GM23338 (cell line): ENCODE results near the gene COL25A1. TPM values are rescaled to one million over a fixed set of nuclear protein-coding genes. Genes with fewer than 3 reads are reported as not detected.

Experiments
- ATAC-seq: fragments of 200-7000 bp; cut with Tn5 transposase; 3 replicates; pipeline ENCODE4 v1.9.1; 2020
- DNase-seq: peaks from one replicate; pipeline ENCODE4 v3.0.0-alpha.2; 2015; ENCODE audit warnings: low spot score
- H2AFZ ChIP-seq: fragments of 200-600 bp; sonication (generic); 2 replicates; pipeline ENCODE4 v1.8.0; 2016; ENCODE audit warnings: antibody characterized with exemption, mild to moderate bottlenecking, moderate library complexity
- H3F3A ChIP-seq: fragments of 200-600 bp; sonication (generic); replicated peaks from 2 replicates; pipeline ENCODE4 v1.8.0; 2017; ENCODE audit warnings: antibody characterized with exemption, mixed run types, low read depth
- H3K27ac ChIP-seq: fragments of 200-600 bp; sonication (generic); 2 replicates; pipeline ENCODE4 v1.6.1; 2016; ENCODE audit warnings: low read depth
- H3K27me3 ChIP-seq: fragments of 200-600 bp; sonication (generic); 2 replicates; pipeline ENCODE4 v1.8.0; 2016; ENCODE audit warnings: mild to moderate bottlenecking, mixed run types, moderate library complexity; ENCODE audit not compliant: insufficient read depth
- H3K36me3 ChIP-seq: fragments of 200-600 bp; sonication (generic); 2 replicates; pipeline ENCODE4 v1.8.0; 2016; ENCODE audit warnings: mild to moderate bottlenecking; ENCODE audit not compliant: insufficient read depth
- H3K4me1 ChIP-seq: fragments of 200-600 bp; sonication (generic); 2 replicates; pipeline ENCODE4 v1.8.0; 2016; ENCODE audit warnings: mild to moderate bottlenecking, moderate library complexity; ENCODE audit not compliant: insufficient read depth
- H3K4me2 ChIP-seq: fragments of 200-600 bp; sonication (generic); 2 replicates; pipeline ENCODE4 v1.7.1; 2017; ENCODE audit warnings: mixed run types
- H3K4me3 ChIP-seq: fragments of 200-600 bp; sonication (generic); 2 replicates; pipeline ENCODE4 v1.6.1; 2016; ENCODE audit warnings: mixed run types
- H3K79me2 ChIP-seq: fragments of 200-600 bp; sonication (generic); replicated peaks from 2 replicates; pipeline ENCODE4 v1.8.0; 2017; ENCODE audit warnings: mild to moderate bottlenecking; ENCODE audit not compliant: insufficient read depth
- H3K9me2 ChIP-seq: fragments of 200-600 bp; sonication (generic); 2 replicates; pipeline ENCODE4 v1.8.0; 2017; ENCODE audit not compliant: insufficient read depth
- H4K20me1 ChIP-seq: fragments of 200-600 bp; sonication (generic); replicated peaks from 2 replicates; pipeline ENCODE4 v1.8.0; 2017; ENCODE audit warnings: mild to moderate bottlenecking; ENCODE audit not compliant: insufficient read depth
- H3K27ac Mint-ChIP-seq: 2 replicates; pipeline ENCODE4 v1.8.0; 2020; ENCODE audit warnings: inconsistent platforms, mild to moderate bottlenecking, moderate library complexity, mixed read lengths
- H3K27me3 Mint-ChIP-seq: 3 replicates; pipeline ENCODE4 v1.8.0; 2022; ENCODE audit warnings: low read depth, mild to moderate bottlenecking, moderate library complexity, mixed read lengths, inconsistent platforms; ENCODE audit not compliant: insufficient read depth, poor library complexity
- H3K36me3 Mint-ChIP-seq: 3 replicates; pipeline ENCODE4 v1.8.0; 2021; ENCODE audit warnings: low read depth, mild to moderate bottlenecking, inconsistent platforms, moderate library complexity, mixed read lengths
- H3K4me1 Mint-ChIP-seq: 3 replicates; pipeline ENCODE4 v1.8.0; 2020; ENCODE audit warnings: mild to moderate bottlenecking, inconsistent platforms, mixed read lengths
- H3K4me3 Mint-ChIP-seq: 3 replicates; pipeline ENCODE4 v1.8.0; 2021; ENCODE audit warnings: moderate library complexity, mild to moderate bottlenecking, inconsistent platforms, mixed read lengths
- H3K9me3 Mint-ChIP-seq: 3 replicates; pipeline ENCODE4 v1.8.0; 2020; ENCODE audit warnings: moderate library complexity, mild to moderate bottlenecking, inconsistent platforms, mixed read lengths
- EZH2 ChIP-seq: fragments of 200-600 bp; sonication (generic); IDR thresholded peaks from one replicate; pipeline ENCODE4 v1.8.0; 2017; ENCODE audit warnings: antibody characterized with exemption, mild to moderate bottlenecking, low read depth; ENCODE audit not compliant: unreplicated experiment
- JUNB ChIP-seq: IDR thresholded peaks from one replicate; pipeline ENCODE4 v1.6.1; 2016; ENCODE audit warnings: antibody characterized with exemption; ENCODE audit not compliant: unreplicated experiment
- ZNF462 ChIP-seq: fragments of 250-450 bp; sonication (Bioruptor Pico); IDR thresholded peaks from 2 replicates; pipeline ENCODE4 v1.5.0; 2020; ENCODE audit warnings: mild to moderate bottlenecking, moderate library complexity
- polyA plus RNA-seq: library from polyadenylated mRNA; unstranded; fragments of >200 nt; fragmentation: Nextera tagmentation; extraction: Ambion mirVana; gene quantifications from 2 replicates; pipeline ENCODE4 v1.2.1, GENCODE V29; 2016
- total RNA-seq: library from RNA; depleted of rRNA; stranded (reverse); fragments of >200 nt; shearing (Covaris generic); gene quantifications from 2 replicates; pipeline ENCODE4 v1.2.3, GENCODE V29; 2014
- TF ChIP-seq, protein P1 (sequence below), 2 experiments: fragments of 200-600 bp in 1 of 2; sonication (generic) in 1 of 2; conservative IDR thresholded peaks; 2 replicates each; pipeline versions ENCODE4 v1.5.1 to v1.6.1; 2016 to 2017; ENCODE audit warnings: antibody characterized with exemption in 2 of 2, low read depth in 2 of 2, mild to moderate bottlenecking in 2 of 2, moderate library complexity in 1 of 2

COL25A1 gene
- total and polyA plus RNA-seq, 2 experiments from 2014 or later = 3.9 to 5.6 TPM

DNA sequence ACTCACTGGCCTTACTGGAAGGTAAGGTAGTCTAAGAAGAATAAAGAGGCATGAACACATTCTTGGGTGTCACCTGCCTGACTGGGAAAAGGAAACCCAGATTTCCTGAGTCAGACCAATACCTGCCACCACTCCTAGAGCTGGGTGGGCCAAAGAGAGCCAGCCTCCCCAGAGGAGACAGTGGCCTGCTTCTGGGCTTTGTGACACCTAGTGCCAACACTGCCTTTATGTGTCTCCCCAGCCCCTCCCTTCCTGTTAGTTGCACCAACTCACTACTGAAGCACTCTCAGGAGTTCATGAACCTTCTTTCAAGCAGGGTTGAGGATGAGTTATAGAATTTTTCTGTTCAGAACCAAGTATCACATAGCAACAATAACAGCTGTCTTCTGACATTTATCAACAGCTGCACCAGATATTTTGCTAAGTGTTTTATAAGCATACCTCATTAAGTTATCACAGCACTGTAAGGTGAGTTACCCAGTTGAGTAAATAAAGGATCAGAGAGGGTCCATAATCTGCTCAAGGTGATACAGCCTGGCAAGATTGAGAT lies 462.0 kb downstream of the COL25A1 start:
- Histone ChIP-seq H3F3A (no peaks in the 10 kb centered on the region), H2AFZ (no peak overlapping the region), H3K27ac (no peak overlapping the region), H3K9me2 (no peaks in the 10 kb centered on the region), H3K27me3 (no peaks in the 10 kb centered on the region), H3K4me3 (no peak overlapping the region), H4K20me1 (no peaks in the 10 kb centered on the region), H3K4me1 (no peaks in the 10 kb centered on the region), H3K4me2 (no peak overlapping the region), H3K36me3 (no peaks in the 10 kb centered on the region), H3K79me2 (no peaks in the 10 kb centered on the region)
- peaks cover 1% of the 10 kb centered on the region for H3K27me3 Mint-ChIP-seq
- no peak overlapping the region for H3K4me3 Mint-ChIP-seq
- TF ChIP-seq EZH2 (no peak), ZNF462 (CRISPR knock-in tag) (no peak)
- H3K4me1 Mint-ChIP-seq = no peaks in the 10 kb centered on the region
- H3K9me3 Mint-ChIP-seq = no peaks in the 10 kb centered on the region
- H3K36me3 Mint-ChIP-seq = no peaks in the 10 kb centered on the region
- no peak for ATAC-seq
- no peak for DNase-seq
- no peak overlapping the region for H3K27ac Mint-ChIP-seq

GRCh38 chr4:108839333-108839732 lies 463.1 kb downstream of the COL25A1 start:
- no peaks in the 10 kb centered on the region for H3K27me3 ChIP-seq
- Mint-ChIP-seq H3K9me3 (no peaks in the 10 kb centered on the region), H3K4me1 (no peaks in the 10 kb centered on the region), H3K27me3 (peaks cover 1% of the 10 kb centered on the region), H3K27ac (no peak overlapping the region), H3K4me3 (no peak overlapping the region), H3K36me3 (no peaks in the 10 kb centered on the region)
- no peak overlapping the region for H3K4me3 ChIP-seq
- no peak overlapping the region for H3K4me2 ChIP-seq
- H3K36me3 ChIP-seq = no peaks in the 10 kb centered on the region
- H2AFZ ChIP-seq = no peak overlapping the region
- H3F3A ChIP-seq = no peaks in the 10 kb centered on the region
- H3K4me1 ChIP-seq = no peaks in the 10 kb centered on the region
- H3K79me2 ChIP-seq = no peaks in the 10 kb centered on the region
- no peaks in the 10 kb centered on the region for H3K9me2 ChIP-seq
- no peak for DNase-seq
- H4K20me1 ChIP-seq = no peaks in the 10 kb centered on the region
- no peak for ATAC-seq
- no peak overlapping the region for H3K27ac ChIP-seq
- TF ChIP-seq ZNF462 (CRISPR knock-in tag) (no peak), JUNB (no peak)
- TF ChIP-seq, protein P1, sequence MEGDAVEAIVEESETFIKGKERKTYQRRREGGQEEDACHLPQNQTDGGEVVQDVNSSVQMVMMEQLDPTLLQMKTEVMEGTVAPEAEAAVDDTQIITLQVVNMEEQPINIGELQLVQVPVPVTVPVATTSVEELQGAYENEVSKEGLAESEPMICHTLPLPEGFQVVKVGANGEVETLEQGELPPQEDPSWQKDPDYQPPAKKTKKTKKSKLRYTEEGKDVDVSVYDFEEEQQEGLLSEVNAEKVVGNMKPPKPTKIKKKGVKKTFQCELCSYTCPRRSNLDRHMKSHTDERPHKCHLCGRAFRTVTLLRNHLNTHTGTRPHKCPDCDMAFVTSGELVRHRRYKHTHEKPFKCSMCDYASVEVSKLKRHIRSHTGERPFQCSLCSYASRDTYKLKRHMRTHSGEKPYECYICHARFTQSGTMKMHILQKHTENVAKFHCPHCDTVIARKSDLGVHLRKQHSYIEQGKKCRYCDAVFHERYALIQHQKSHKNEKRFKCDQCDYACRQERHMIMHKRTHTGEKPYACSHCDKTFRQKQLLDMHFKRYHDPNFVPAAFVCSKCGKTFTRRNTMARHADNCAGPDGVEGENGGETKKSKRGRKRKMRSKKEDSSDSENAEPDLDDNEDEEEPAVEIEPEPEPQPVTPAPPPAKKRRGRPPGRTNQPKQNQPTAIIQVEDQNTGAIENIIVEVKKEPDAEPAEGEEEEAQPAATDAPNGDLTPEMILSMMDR (conservative IDR thresholded peaks at IDR 0.05; ENCODE audit: low read depth in 2 of 2) = no peak
